GM23338 (cell line): ENCODE results near the gene YTHDC2. TPM values are rescaled to one million over a fixed set of nuclear protein-coding genes. Genes with fewer than 3 reads are reported as not detected.

ENCODE experiments used
- EZH2 ChIP-seq: fragments of 200-600 bp; sonication (generic); IDR thresholded peaks from one replicate; pipeline ENCODE4 v1.8.0; 2017; ENCODE audit warnings: antibody characterized with exemption, mild to moderate bottlenecking, low read depth; ENCODE audit not compliant: unreplicated experiment
- EZH2phosphoT487 ChIP-seq: fragments of 200-600 bp; sonication (generic); IDR thresholded peaks from one replicate; pipeline ENCODE4 v1.8.1; 2018; ENCODE audit warnings: antibody characterized with exemption; ENCODE audit not compliant: unreplicated experiment
- NANOG ChIP-seq: IDR thresholded peaks from 2 replicates; pipeline ENCODE4 v1.6.1; 2016; ENCODE audit warnings: antibody characterized with exemption, borderline replicate concordance
- STAT1 ChIP-seq: IDR thresholded peaks from one replicate; pipeline ENCODE4 v1.6.1; 2016; ENCODE audit warnings: antibody characterized with exemption; ENCODE audit not compliant: unreplicated experiment
- ZNF331 ChIP-seq: fragments of 250-450 bp; sonication (Bioruptor Pico); IDR thresholded peaks from 2 replicates; pipeline ENCODE4 v1.5.0; 2020; ENCODE audit warnings: low read depth, mild to moderate bottlenecking, moderate library complexity
- polyA plus RNA-seq: library from polyadenylated mRNA; unstranded; fragments of >200 nt; fragmentation: Nextera tagmentation; extraction: Ambion mirVana; gene quantifications from 2 replicates; pipeline ENCODE4 v1.2.1, GENCODE V29; 2016
- total RNA-seq: library from RNA; depleted of rRNA; stranded (reverse); fragments of >200 nt; shearing (Covaris generic); gene quantifications from 2 replicates; pipeline ENCODE4 v1.2.3, GENCODE V29; 2014
- TF ChIP-seq, protein P1 (sequence below): fragments of 250-450 bp; sonication (Bioruptor Pico); IDR thresholded peaks from 2 replicates; pipeline ENCODE4 v1.5.0; 2020; ENCODE audit warnings: mild to moderate bottlenecking, moderate library complexity
- TF ChIP-seq, protein P2 (sequence below): IDR thresholded peaks from one replicate; pipeline ENCODE4 v1.6.1; 2018; ENCODE audit warnings: antibody characterized with exemption; ENCODE audit not compliant: unreplicated experiment
- TF ChIP-seq, protein P3 (sequence below), 2 experiments: fragments of 200-600 bp in 1 of 2; sonication (generic) in 1 of 2; conservative IDR thresholded peaks; 2 replicates each; pipeline versions ENCODE4 v1.5.1 to v1.6.1; 2016 to 2017; ENCODE audit warnings: antibody characterized with exemption in 2 of 2, low read depth in 2 of 2, mild to moderate bottlenecking in 2 of 2, moderate library complexity in 1 of 2

The YTHDC2 gene
- total and polyA plus RNA-seq, 2 experiments from 2014 or later = 19.9 to 33.9 TPM

DNA sequence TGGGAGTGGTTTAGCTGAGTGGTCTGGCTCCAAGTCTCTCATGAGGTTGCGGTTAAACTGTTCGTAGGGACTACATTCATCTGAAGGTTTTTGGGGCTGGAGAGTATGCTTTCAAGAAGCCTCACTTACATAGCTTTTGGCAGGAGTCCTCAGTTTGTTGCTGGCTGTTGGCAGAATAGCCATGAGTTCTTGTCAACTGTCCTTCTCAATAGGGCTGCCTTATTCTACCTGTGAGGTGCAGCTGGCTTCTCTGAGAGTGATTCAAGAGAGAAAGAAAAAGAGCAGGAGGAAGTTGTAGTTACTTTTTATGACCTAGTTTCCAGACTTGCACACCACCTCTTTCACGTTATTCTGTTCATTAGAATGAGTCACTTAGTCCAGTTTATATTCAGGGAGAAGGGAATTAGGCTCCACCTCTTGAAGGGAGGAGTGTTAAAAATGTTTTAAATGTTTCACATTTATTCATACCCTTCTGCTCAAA lies 33.2 kb downstream of the YTHDC2 start (continued):
- TF ChIP-seq, protein P1, sequence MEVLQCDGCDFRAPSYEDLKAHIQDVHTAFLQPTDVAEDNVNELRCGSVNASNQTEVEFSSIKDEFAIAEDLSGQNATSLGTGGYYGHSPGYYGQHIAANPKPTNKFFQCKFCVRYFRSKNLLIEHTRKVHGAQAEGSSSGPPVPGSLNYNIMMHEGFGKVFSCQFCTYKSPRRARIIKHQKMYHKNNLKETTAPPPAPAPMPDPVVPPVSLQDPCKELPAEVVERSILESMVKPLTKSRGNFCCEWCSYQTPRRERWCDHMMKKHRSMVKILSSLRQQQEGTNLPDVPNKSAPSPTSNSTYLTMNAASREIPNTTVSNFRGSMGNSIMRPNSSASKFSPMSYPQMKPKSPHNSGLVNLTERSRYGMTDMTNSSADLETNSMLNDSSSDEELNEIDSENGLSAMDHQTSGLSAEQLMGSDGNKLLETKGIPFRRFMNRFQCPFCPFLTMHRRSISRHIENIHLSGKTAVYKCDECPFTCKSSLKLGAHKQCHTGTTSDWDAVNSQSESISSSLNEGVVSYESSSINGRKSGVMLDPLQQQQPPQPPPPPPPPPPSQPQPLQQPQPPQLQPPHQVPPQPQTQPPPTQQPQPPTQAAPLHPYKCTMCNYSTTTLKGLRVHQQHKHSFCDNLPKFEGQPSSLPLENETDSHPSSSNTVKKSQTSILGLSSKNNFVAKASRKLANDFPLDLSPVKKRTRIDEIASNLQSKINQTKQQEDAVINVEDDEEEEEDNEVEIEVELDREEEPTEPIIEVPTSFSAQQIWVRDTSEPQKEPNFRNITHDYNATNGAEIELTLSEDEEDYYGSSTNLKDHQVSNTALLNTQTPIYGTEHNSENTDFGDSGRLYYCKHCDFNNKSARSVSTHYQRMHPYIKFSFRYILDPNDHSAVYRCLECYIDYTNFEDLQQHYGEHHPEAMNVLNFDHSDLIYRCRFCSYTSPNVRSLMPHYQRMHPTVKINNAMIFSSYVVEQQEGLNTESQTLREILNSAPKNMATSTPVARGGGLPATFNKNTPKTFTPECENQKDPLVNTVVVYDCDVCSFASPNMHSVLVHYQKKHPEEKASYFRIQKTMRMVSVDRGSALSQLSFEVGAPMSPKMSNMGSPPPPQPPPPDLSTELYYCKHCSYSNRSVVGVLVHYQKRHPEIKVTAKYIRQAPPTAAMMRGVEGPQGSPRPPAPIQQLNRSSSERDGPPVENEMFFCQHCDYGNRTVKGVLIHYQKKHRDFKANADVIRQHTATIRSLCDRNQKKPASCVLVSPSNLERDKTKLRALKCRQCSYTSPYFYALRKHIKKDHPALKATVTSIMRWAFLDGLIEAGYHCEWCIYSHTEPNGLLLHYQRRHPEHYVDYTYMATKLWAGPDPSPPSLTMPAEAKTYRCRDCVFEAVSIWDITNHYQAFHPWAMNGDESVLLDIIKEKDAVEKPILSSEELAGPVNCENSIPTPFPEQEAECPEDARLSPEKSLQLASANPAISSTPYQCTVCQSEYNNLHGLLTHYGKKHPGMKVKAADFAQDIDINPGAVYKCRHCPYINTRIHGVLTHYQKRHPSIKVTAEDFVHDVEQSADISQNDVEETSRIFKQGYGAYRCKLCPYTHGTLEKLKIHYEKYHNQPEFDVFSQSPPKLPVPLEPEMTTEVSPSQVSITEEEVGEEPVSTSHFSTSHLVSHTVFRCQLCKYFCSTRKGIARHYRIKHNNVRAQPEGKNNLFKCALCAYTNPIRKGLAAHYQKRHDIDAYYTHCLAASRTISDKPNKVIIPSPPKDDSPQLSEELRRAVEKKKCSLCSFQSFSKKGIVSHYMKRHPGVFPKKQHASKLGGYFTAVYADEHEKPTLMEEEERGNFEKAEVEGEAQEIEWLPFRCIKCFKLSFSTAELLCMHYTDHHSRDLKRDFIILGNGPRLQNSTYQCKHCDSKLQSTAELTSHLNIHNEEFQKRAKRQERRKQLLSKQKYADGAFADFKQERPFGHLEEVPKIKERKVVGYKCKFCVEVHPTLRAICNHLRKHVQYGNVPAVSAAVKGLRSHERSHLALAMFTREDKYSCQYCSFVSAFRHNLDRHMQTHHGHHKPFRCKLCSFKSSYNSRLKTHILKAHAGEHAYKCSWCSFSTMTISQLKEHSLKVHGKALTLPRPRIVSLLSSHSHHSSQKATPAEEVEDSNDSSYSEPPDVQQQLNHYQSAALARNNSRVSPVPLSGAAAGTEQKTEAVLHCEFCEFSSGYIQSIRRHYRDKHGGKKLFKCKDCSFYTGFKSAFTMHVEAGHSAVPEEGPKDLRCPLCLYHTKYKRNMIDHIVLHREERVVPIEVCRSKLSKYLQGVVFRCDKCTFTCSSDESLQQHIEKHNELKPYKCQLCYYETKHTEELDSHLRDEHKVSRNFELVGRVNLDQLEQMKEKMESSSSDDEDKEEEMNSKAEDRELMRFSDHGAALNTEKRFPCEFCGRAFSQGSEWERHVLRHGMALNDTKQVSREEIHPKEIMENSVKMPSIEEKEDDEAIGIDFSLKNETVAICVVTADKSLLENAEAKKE = no peak
- TF ChIP-seq EZH2phosphoT487 (no peak), NANOG (no peak), STAT1 (no peak), ZNF331 (no peak), EZH2 (no peak)
- TF ChIP-seq, protein P2, sequence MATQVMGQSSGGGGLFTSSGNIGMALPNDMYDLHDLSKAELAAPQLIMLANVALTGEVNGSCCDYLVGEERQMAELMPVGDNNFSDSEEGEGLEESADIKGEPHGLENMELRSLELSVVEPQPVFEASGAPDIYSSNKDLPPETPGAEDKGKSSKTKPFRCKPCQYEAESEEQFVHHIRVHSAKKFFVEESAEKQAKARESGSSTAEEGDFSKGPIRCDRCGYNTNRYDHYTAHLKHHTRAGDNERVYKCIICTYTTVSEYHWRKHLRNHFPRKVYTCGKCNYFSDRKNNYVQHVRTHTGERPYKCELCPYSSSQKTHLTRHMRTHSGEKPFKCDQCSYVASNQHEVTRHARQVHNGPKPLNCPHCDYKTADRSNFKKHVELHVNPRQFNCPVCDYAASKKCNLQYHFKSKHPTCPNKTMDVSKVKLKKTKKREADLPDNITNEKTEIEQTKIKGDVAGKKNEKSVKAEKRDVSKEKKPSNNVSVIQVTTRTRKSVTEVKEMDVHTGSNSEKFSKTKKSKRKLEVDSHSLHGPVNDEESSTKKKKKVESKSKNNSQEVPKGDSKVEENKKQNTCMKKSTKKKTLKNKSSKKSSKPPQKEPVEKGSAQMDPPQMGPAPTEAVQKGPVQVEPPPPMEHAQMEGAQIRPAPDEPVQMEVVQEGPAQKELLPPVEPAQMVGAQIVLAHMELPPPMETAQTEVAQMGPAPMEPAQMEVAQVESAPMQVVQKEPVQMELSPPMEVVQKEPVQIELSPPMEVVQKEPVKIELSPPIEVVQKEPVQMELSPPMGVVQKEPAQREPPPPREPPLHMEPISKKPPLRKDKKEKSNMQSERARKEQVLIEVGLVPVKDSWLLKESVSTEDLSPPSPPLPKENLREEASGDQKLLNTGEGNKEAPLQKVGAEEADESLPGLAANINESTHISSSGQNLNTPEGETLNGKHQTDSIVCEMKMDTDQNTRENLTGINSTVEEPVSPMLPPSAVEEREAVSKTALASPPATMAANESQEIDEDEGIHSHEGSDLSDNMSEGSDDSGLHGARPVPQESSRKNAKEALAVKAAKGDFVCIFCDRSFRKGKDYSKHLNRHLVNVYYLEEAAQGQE = no peak
- TF ChIP-seq, protein P3, sequence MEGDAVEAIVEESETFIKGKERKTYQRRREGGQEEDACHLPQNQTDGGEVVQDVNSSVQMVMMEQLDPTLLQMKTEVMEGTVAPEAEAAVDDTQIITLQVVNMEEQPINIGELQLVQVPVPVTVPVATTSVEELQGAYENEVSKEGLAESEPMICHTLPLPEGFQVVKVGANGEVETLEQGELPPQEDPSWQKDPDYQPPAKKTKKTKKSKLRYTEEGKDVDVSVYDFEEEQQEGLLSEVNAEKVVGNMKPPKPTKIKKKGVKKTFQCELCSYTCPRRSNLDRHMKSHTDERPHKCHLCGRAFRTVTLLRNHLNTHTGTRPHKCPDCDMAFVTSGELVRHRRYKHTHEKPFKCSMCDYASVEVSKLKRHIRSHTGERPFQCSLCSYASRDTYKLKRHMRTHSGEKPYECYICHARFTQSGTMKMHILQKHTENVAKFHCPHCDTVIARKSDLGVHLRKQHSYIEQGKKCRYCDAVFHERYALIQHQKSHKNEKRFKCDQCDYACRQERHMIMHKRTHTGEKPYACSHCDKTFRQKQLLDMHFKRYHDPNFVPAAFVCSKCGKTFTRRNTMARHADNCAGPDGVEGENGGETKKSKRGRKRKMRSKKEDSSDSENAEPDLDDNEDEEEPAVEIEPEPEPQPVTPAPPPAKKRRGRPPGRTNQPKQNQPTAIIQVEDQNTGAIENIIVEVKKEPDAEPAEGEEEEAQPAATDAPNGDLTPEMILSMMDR (conservative IDR thresholded peaks at IDR 0.05; ENCODE audit: low read depth in 2 of 2) = no peak
